CD4-positive, alpha-beta T cell (primary cell): Measurements from ENCODE around the gene HNRNPA0. TPM values are rescaled to one million over a fixed set of nuclear protein-coding genes. Genes with fewer than 3 reads are reported as not detected.

Experiments
- ATAC-seq: fragments of 200-7000 bp; cut with Tn5 transposase; one replicate; pipeline ENCODE4 v1.10.0; 2022; ENCODE audit warnings: mild to moderate bottlenecking; ENCODE audit not compliant: poor library complexity
- CTCF ChIA-PET: fragments of 350-600 bp; sonication (Branson Sonifier 250); formaldehyde crosslinking; loops from one replicate; lab custom pipeline; 2021; ENCODE audit warnings: antibody characterized with exemption, inconsistent platforms; lab: Charles Lee
- POLR2A ChIA-PET: fragments of 350-600 bp; sonication (Branson Sonifier 250); formaldehyde crosslinking; loops from one replicate; lab custom pipeline; 2021; ENCODE audit warnings: antibody characterized with exemption, inconsistent platforms; lab: Charles Lee
- DNase-seq, 14 experiments: peaks; one replicate each; pipeline ENCODE4 v3.0.0-alpha.2; 2013 to 2020; ENCODE audit warnings: mixed read lengths in 2 of 14
- H3K27ac ChIP-seq, 2 donors: one replicate each; pipeline versions ENCODE4 v1.5.1 to v1.7.0; 2013; ENCODE audit warnings: low read length in 2 of 2, low read depth in 1 of 2, mild to moderate bottlenecking in 1 of 2
- H3K27me3 ChIP-seq, 2 experiments: 1 replicate in 1 of 2; 2 replicates in 1 of 2; pipeline versions ENCODE4 v1.6.1 to v1.7.0; 2013; ENCODE audit warnings: low read length in 2 of 2, control low read depth in 1 of 2, mild to moderate bottlenecking in 1 of 2, moderate library complexity in 1 of 2; ENCODE audit not compliant: insufficient read depth in 2 of 2, control insufficient read depth in 1 of 2
- H3K36me3 ChIP-seq: one replicate; pipeline ENCODE4 v1.6.1; 2013; ENCODE audit warnings: low read length, control low read depth; ENCODE audit not compliant: insufficient read depth
- H3K4me1 ChIP-seq: one replicate; pipeline ENCODE4 v1.6.1; 2013; ENCODE audit warnings: low read length, control low read depth; ENCODE audit not compliant: insufficient read depth
- H3K4me3 ChIP-seq: one replicate; pipeline ENCODE4 v1.5.1; 2013; ENCODE audit warnings: mild to moderate bottlenecking, low read length, moderate library complexity
- H3K9me3 ChIP-seq, 2 experiments: 1 replicate in 1 of 2; 2 replicates in 1 of 2; pipeline versions ENCODE4 v1.6.1 to v1.7.0; 2013; ENCODE audit warnings: low read length in 2 of 2, mild to moderate bottlenecking in 2 of 2, control low read depth in 1 of 2, moderate library complexity in 1 of 2; ENCODE audit not compliant: control insufficient read depth in 1 of 2, insufficient read depth in 1 of 2
- H3K27ac Mint-ChIP-seq: one replicate; pipeline ENCODE4 v1.8.0; 2020; ENCODE audit warnings: mixed read lengths
- H3K27me3 Mint-ChIP-seq: one replicate; pipeline ENCODE4 v1.8.0; 2021; ENCODE audit warnings: mixed read lengths
- H3K36me3 Mint-ChIP-seq: one replicate; pipeline ENCODE4 v1.8.0; 2021; ENCODE audit warnings: low read depth, mixed read lengths
- H3K4me1 Mint-ChIP-seq: one replicate; pipeline ENCODE4 v1.8.0; 2021; ENCODE audit warnings: low read depth, mixed read lengths
- H3K4me3 Mint-ChIP-seq: one replicate; pipeline ENCODE4 v1.8.0; 2020; ENCODE audit warnings: mild to moderate bottlenecking, mixed read lengths
- H3K9me3 Mint-ChIP-seq: one replicate; pipeline ENCODE4 v1.8.0; 2020; ENCODE audit warnings: mixed read lengths
- CTCF ChIP-seq: fragments of 200-600 bp; IDR thresholded peaks from one replicate; pipeline ENCODE4 v1.8.0; 2022; ENCODE audit warnings: antibody characterized with exemption, mild to moderate bottlenecking
- intact Hi-C, 2 experiments: fragments of 100-400 bp; cut with DNase I in 1 of 2; cut with micrococcal nuclease in 1 of 2; formaldehyde crosslinking; loops; one replicate each; pipeline versions ENCODE4 v1.15.1 to v1.9.0; 2023 to 2025; cut with DNase I, micrococcal nuclease
- total RNA-seq, 174 experiments: library from RNA in 2 of 174; stranded (reverse) in 2 of 174; gene quantifications; one replicate each; pipeline ENCODE4 v1.2.3 and lab custom pipeline; 2021 to 2026

The HNRNPA0 gene
- total RNA-seq, 2 experiments from 2014 or later = 52.7 to 53.2 TPM

- no peak for ATAC-seq
- H3K9me3 Mint-ChIP-seq = peaks cover 2% of the 10 kb centered on the region
- DNase-seq = peak in 1 of 14 experiments; percentile 20
- H3K36me3 ChIP-seq = no peaks in the 10 kb centered on the region
- H3K9me3 ChIP-seq = no peaks in the 10 kb centered on the region
- POLR2A ChIA-PET = interaction anchor here (1.5 to 4.4 kb wide), 3 partner anchors 19 to 74 kb away, joined by 3 to 80 read pairs (median 30); partner anchors contain the start of gene HNRNPA0
- no peaks in the 10 kb centered on the region for H3K27me3 Mint-ChIP-seq
- H3K4me1 ChIP-seq = peaks cover 42% of the 10 kb centered on the region
- H3K27ac Mint-ChIP-seq = no peak overlapping the region
- peak overlapping the region; percentile 72 for H3K4me3 ChIP-seq
- peak overlapping the region in 1 of 2 donors; percentile 21 for H3K27ac ChIP-seq
- no peak for TF ChIP-seq CTCF
- no peak overlapping the region for H3K4me3 Mint-ChIP-seq
- CTCF ChIA-PET = interaction anchor here (0.5 to 1.5 kb wide), 3 partner anchors 8 to 74 kb away, joined by 3 to 6 read pairs (median 3); no protein-coding TSS in a partner anchor
- H3K36me3 Mint-ChIP-seq = peaks cover 4% of the 10 kb centered on the region
- intact Hi-C loops = loop anchor here (2.0 to 5.0 kb wide), 2 partner anchors 37 to 74 kb away; no protein-coding TSS in a partner anchor
- no peaks in the 10 kb centered on the region for H3K27me3 ChIP-seq
- H3K4me1 Mint-ChIP-seq = peaks cover 23% of the 10 kb centered on the region
Measured at GRCh38 chr5:137734331-137734730, 19.8 kb downstream of the HNRNPA0 start.

- Histone ChIP-seq H3K36me3 (no peaks in the 10 kb centered on the region), H3K27ac (no peak overlapping the region), H3K4me1 (peaks cover 42% of the 10 kb centered on the region), H3K9me3 (no peaks in the 10 kb centered on the region), H3K4me3 (peak overlapping the region; percentile 72), H3K27me3 (no peaks in the 10 kb centered on the region)
- H3K9me3 Mint-ChIP-seq = peaks cover 2% of the 10 kb centered on the region
- no peaks in the 10 kb centered on the region for H3K27me3 Mint-ChIP-seq
- H3K4me1 Mint-ChIP-seq = peaks cover 19% of the 10 kb centered on the region
- H3K36me3 Mint-ChIP-seq = peaks cover 8% of the 10 kb centered on the region
- no peak overlapping the region for H3K4me3 Mint-ChIP-seq
- H3K27ac Mint-ChIP-seq = no peak overlapping the region
- DNase-seq (no peak), ATAC-seq (no peak)
- POLR2A ChIA-PET = interaction anchor here (0.7 to 4.3 kb wide), 4 partner anchors 19 to 74 kb away, joined by 3 to 30 read pairs (median 4); no protein-coding TSS in a partner anchor
- CTCF ChIA-PET = interaction anchor here (0.5 to 1.5 kb wide), 4 partner anchors 9 to 74 kb away, joined by 3 to 6 read pairs (median 3); no protein-coding TSS in a partner anchor
- no peak for TF ChIP-seq CTCF
- intact Hi-C loops = loop anchor here (2.0 to 5.0 kb wide), 2 partner anchors 37 to 73 kb away; no protein-coding TSS in a partner anchor
Measured at GRCh38 chr5:137733922-137734321, 20.2 kb downstream of the HNRNPA0 start.

GRCh38 chr5:137733006-137733405 is 21.2 kb downstream of the HNRNPA0 start:
- TF ChIP-seq CTCF = no peak
- no peaks in the 10 kb centered on the region for H3K36me3 ChIP-seq
- no peak overlapping the region for H3K27ac Mint-ChIP-seq
- H3K36me3 Mint-ChIP-seq = peaks cover 8% of the 10 kb centered on the region
- H3K27me3 Mint-ChIP-seq = no peaks in the 10 kb centered on the region
- peaks cover 15% of the 10 kb centered on the region for H3K4me1 Mint-ChIP-seq
- intact Hi-C loops = loop anchor here in 1 of 2 experiments (5.0 kb wide), 1 partner anchor 36 kb away; no protein-coding TSS in a partner anchor
- H3K27ac ChIP-seq = no peak overlapping the region
- peaks cover 37% of the 10 kb centered on the region for H3K4me1 ChIP-seq
- DNase-seq (no peak), ATAC-seq (no peak)
- no peak overlapping the region for H3K4me3 Mint-ChIP-seq
- no peak overlapping the region for H3K4me3 ChIP-seq
- CTCF ChIA-PET = interaction anchor here (1.2 to 1.5 kb wide), 3 partner anchors 38 to 73 kb away, joined by 3 to 6 read pairs (median 3); no protein-coding TSS in a partner anchor
- POLR2A ChIA-PET = interaction anchor here (0.7 to 1.8 kb wide), 5 partner anchors 9 to 67 kb away, joined by 3 to 5 read pairs (median 3); no protein-coding TSS in a partner anchor
- H3K9me3 ChIP-seq = no peaks in the 10 kb centered on the region
- no peaks in the 10 kb centered on the region for H3K27me3 ChIP-seq
- H3K9me3 Mint-ChIP-seq = peaks cover 2% of the 10 kb centered on the region
